ENCODE data around the gene CNTN4.

CNTN4 gene

DNA sequence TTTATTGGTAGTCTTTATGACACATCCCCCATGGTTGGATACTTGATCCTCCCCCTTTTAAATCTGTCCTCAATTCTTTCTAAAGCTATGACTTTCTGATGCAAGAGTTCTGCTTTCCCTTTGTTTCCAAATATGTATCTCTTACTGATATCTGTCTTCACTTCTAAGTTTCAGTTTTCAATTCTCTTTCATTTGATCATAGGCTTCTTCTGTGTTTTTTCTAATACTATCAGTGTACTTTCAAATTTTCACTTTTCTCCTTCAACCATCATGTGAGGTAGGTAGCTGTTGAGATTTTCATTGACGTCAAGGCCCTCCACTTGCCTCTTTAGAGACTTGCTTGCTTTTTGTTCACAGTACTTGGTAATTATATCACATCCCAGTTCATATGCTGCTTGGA is 436.5 kb downstream of the CNTN4 start:
- Histone ChIP-seq H3K4me1 (ENCODE audit: low read length) (no peaks in the 10 kb centered on the region), H3F3A (ENCODE audit: insufficient read depth, low read length) (no peaks in the 10 kb centered on the region), H3K9me3 (replicated peaks; ENCODE audit: insufficient read depth, low read length) (no peaks in the 10 kb centered on the region), H3K9me2 (replicated peaks; ENCODE audit: insufficient read depth, low read length) (no peaks in the 10 kb centered on the region), H3K27me3 (replicated peaks; ENCODE audit: insufficient read depth, low read length) (no peaks in the 10 kb centered on the region), H3K4me3 (ENCODE audit: low read length) (no peak overlapping the region), H3K79me2 (ENCODE audit: low read length) (no peaks in the 10 kb centered on the region), H3K9ac (ENCODE audit: low read length) (no peak overlapping the region), H4K20me1 (ENCODE audit: insufficient read depth, low read length) (no peaks in the 10 kb centered on the region), H2AFZ (ENCODE audit: low read length) (no peak overlapping the region), H3K4me2 (ENCODE audit: low read depth, low read length) (no peak overlapping the region), H3K36me3 (replicated peaks; ENCODE audit: insufficient read depth, low read length) (no peaks in the 10 kb centered on the region), H3K27ac (ENCODE audit: low read length) (no peak overlapping the region)
- TF ChIP-seq, protein P1, sequence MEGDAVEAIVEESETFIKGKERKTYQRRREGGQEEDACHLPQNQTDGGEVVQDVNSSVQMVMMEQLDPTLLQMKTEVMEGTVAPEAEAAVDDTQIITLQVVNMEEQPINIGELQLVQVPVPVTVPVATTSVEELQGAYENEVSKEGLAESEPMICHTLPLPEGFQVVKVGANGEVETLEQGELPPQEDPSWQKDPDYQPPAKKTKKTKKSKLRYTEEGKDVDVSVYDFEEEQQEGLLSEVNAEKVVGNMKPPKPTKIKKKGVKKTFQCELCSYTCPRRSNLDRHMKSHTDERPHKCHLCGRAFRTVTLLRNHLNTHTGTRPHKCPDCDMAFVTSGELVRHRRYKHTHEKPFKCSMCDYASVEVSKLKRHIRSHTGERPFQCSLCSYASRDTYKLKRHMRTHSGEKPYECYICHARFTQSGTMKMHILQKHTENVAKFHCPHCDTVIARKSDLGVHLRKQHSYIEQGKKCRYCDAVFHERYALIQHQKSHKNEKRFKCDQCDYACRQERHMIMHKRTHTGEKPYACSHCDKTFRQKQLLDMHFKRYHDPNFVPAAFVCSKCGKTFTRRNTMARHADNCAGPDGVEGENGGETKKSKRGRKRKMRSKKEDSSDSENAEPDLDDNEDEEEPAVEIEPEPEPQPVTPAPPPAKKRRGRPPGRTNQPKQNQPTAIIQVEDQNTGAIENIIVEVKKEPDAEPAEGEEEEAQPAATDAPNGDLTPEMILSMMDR (IDR thresholded peaks at IDR 0.05; ENCODE audit: low read length), result no peak
- TF ChIP-seq EZH2phosphoT487 (IDR thresholded peaks at IDR 0.05; ENCODE audit: low read length), result no peak
- TF ChIP-seq EZH2 (optimal IDR thresholded peaks at IDR 0.05; ENCODE audit: low read depth, low read length), result no peak
- DNase-seq, result no peak

- H3K9ac ChIP-seq (ENCODE audit: low read length), result no peak overlapping the region
- H3K4me1 ChIP-seq (ENCODE audit: low read length), result no peaks in the 10 kb centered on the region
- no peaks in the 10 kb centered on the region for H3K9me3 ChIP-seq (replicated peaks; ENCODE audit: insufficient read depth, low read length)
- H3K27me3 ChIP-seq (replicated peaks; ENCODE audit: insufficient read depth, low read length), result no peaks in the 10 kb centered on the region
- no peaks in the 10 kb centered on the region for H3F3A ChIP-seq (ENCODE audit: insufficient read depth, low read length)
- H3K36me3 ChIP-seq (replicated peaks; ENCODE audit: insufficient read depth, low read length), result no peaks in the 10 kb centered on the region
- no peak overlapping the region for H3K4me2 ChIP-seq (ENCODE audit: low read depth, low read length)
- TF ChIP-seq, protein P1 (IDR thresholded peaks at IDR 0.05; ENCODE audit: low read length), result no peak
- no peak for TF ChIP-seq EZH2 (optimal IDR thresholded peaks at IDR 0.05; ENCODE audit: low read depth, low read length)
- TF ChIP-seq EZH2phosphoT487 (IDR thresholded peaks at IDR 0.05; ENCODE audit: low read length), result no peak
- DNase-seq, result no peak
- no peaks in the 10 kb centered on the region for H4K20me1 ChIP-seq (ENCODE audit: insufficient read depth, low read length)
- H3K9me2 ChIP-seq (replicated peaks; ENCODE audit: insufficient read depth, low read length), result no peaks in the 10 kb centered on the region
- H3K4me3 ChIP-seq (ENCODE audit: low read length), result no peak overlapping the region
- H3K79me2 ChIP-seq (ENCODE audit: low read length), result no peaks in the 10 kb centered on the region
- no peak overlapping the region for H2AFZ ChIP-seq (ENCODE audit: low read length)
- no peak overlapping the region for H3K27ac ChIP-seq (ENCODE audit: low read length)
Observed at GRCh38 chr3:2536575-2536974, 437.9 kb downstream of the CNTN4 start.

DNA sequence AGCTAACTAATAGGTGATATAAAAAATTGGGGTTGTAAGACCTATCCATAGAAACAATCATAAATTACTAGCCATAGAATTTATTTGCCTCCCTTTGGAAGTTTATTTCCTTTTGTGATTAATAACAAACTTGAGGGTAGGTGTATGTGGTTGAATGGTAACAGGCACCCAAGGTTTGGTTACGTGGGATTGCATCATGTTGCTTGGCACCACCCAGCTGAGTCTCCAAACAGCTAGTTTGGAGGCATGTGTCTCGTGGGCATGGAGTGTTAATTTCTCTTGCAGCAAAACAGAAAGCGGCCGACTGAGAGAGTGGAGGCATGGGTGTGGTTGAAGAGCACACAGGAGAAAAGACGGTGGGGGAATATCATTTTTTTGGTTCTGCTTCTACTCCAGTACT is 441.4 kb downstream of the CNTN4 start:
- DNase-seq, result no peak
- H3K4me3 ChIP-seq (ENCODE audit: low read length), result no peak overlapping the region
- H2AFZ ChIP-seq (ENCODE audit: low read length), result no peak overlapping the region
- H4K20me1 ChIP-seq (ENCODE audit: insufficient read depth, low read length), result no peaks in the 10 kb centered on the region
- H3F3A ChIP-seq (ENCODE audit: insufficient read depth, low read length), result no peaks in the 10 kb centered on the region
- no peaks in the 10 kb centered on the region for H3K9me3 ChIP-seq (replicated peaks; ENCODE audit: insufficient read depth, low read length)
- TF ChIP-seq EZH2 (optimal IDR thresholded peaks at IDR 0.05; ENCODE audit: low read depth, low read length), result no peak
- no peak for TF ChIP-seq EZH2phosphoT487 (IDR thresholded peaks at IDR 0.05; ENCODE audit: low read length)
- TF ChIP-seq, protein P1 (IDR thresholded peaks at IDR 0.05; ENCODE audit: low read length), result no peak
- no peaks in the 10 kb centered on the region for H3K36me3 ChIP-seq (replicated peaks; ENCODE audit: insufficient read depth, low read length)
- H3K4me1 ChIP-seq (ENCODE audit: low read length), result no peaks in the 10 kb centered on the region
- no peak overlapping the region for H3K9ac ChIP-seq (ENCODE audit: low read length)
- H3K27ac ChIP-seq (ENCODE audit: low read length), result no peak overlapping the region
- H3K4me2 ChIP-seq (ENCODE audit: low read depth, low read length), result no peak overlapping the region
- no peaks in the 10 kb centered on the region for H3K27me3 ChIP-seq (replicated peaks; ENCODE audit: insufficient read depth, low read length)
- no peaks in the 10 kb centered on the region for H3K79me2 ChIP-seq (ENCODE audit: low read length)
- no peaks in the 10 kb centered on the region for H3K9me2 ChIP-seq (replicated peaks; ENCODE audit: insufficient read depth, low read length)
